Lower lobe of right lung (tissue), 2 donors: Measurements from ENCODE around the gene MX2. TPM values are rescaled to one million over a fixed set of nuclear protein-coding genes. Genes with fewer than 3 reads are reported as not detected.

ENCODE experiments used
- ATAC-seq, 2 donors: fragments of 200-7000 bp; cut with Tn5 transposase; one replicate each; pipeline ENCODE4 v1.9.1; 2020 to 2022; ENCODE audit warnings: mild to moderate bottlenecking in 2 of 2, moderate library complexity in 2 of 2
- DNase-seq: peaks from one replicate; pipeline ENCODE4 v3.0.0-alpha.2; 2020
- H3K27ac ChIP-seq: fragments of 200-600 bp; one replicate; pipeline ENCODE4 v1.8.0; 2022
- H3K27me3 ChIP-seq: fragments of 200-600 bp; one replicate; pipeline ENCODE4 v1.8.0; 2022; ENCODE audit warnings: low read depth
- H3K36me3 ChIP-seq: fragments of 200-600 bp; one replicate; pipeline ENCODE4 v1.8.0; 2022; ENCODE audit warnings: mild to moderate bottlenecking
- H3K4me1 ChIP-seq: fragments of 200-600 bp; one replicate; pipeline ENCODE4 v1.8.0; 2022
- H3K4me3 ChIP-seq: fragments of 200-600 bp; one replicate; pipeline ENCODE4 v1.8.0; 2022; ENCODE audit warnings: mild to moderate bottlenecking
- H3K9me3 ChIP-seq: fragments of 200-600 bp; one replicate; pipeline ENCODE4 v1.8.0; 2022
- intact Hi-C: fragments of 100-400 bp; cut with DNase I; formaldehyde crosslinking; loops from one replicate; pipeline ENCODE4 v1.11.0; 2022
- total RNA-seq: library from RNA; stranded (reverse); fragmentation: NEBNext Ultra II Directional; extraction: Animal tissue kit (Norgen Biotek cat#: 25700); gene quantifications from one replicate; pipeline ENCODE4 v1.2.1, GENCODE V29; 2021
- TF ChIP-seq, protein P1 (sequence below): fragments of 200-600 bp; IDR thresholded peaks from one replicate; pipeline ENCODE4 v1.8.0; 2022; ENCODE audit warnings: antibody characterized with exemption, mild to moderate bottlenecking
- donor health status: DM: no; HTN: yes; CAD: no; lungs with severe emphysema.

Gene MX2
- total RNA-seq, 1 donor from 2014 or later, result 35.5 TPM

- Histone ChIP-seq H3K36me3 (peaks cover 23% of the 10 kb centered on the region), H3K27me3 (no peaks in the 10 kb centered on the region), H3K27ac (no peak overlapping the region), H3K9me3 (no peaks in the 10 kb centered on the region), H3K4me3 (no peak overlapping the region), H3K4me1 (peaks cover 20% of the 10 kb centered on the region)
- intact Hi-C loops, result no loop called here
- ATAC-seq (no peak), DNase-seq (no peak)
- TF ChIP-seq, protein P1, sequence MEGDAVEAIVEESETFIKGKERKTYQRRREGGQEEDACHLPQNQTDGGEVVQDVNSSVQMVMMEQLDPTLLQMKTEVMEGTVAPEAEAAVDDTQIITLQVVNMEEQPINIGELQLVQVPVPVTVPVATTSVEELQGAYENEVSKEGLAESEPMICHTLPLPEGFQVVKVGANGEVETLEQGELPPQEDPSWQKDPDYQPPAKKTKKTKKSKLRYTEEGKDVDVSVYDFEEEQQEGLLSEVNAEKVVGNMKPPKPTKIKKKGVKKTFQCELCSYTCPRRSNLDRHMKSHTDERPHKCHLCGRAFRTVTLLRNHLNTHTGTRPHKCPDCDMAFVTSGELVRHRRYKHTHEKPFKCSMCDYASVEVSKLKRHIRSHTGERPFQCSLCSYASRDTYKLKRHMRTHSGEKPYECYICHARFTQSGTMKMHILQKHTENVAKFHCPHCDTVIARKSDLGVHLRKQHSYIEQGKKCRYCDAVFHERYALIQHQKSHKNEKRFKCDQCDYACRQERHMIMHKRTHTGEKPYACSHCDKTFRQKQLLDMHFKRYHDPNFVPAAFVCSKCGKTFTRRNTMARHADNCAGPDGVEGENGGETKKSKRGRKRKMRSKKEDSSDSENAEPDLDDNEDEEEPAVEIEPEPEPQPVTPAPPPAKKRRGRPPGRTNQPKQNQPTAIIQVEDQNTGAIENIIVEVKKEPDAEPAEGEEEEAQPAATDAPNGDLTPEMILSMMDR, result no peak
Observed at GRCh38 chr21:41393876-41394465, 32.1 kb downstream of the MX2 start.

DNA sequence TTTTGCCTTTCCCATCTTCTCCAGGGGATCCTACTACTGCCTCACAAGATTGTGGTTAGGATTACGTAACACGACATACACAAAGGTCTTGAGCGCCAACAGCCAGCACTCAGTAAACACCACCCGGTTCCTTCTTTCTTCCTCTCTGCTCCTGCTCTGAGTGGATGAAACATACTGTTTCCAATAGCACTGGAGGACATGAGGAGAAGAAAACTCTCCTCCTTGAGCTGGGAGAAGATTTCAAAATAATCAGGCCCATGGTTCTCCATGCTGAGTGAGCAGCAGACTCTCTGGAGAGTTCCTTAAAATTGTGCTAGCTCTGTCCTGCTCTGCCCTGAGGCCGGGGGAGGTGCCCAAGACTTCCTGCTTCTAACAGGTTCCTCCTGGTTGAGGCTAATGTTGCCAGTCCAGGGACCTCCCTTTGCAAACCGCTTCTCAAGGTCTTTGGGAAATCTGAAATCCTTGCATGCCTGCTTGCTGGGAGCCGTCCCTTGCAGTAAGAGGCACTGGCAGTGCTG lies 34.8 kb downstream of the MX2 start:
- no peaks in the 10 kb centered on the region for H3K9me3 ChIP-seq
- DNase-seq (peak; percentile 85), ATAC-seq (peak; percentile 90 to 92)
- H3K27me3 ChIP-seq, result no peaks in the 10 kb centered on the region
- peaks cover 20% of the 10 kb centered on the region for H3K4me1 ChIP-seq
- TF ChIP-seq, protein P1, result no peak
- intact Hi-C loops, result no loop called here
- no peak overlapping the region for H3K4me3 ChIP-seq
- peak overlapping the region; percentile 49 for H3K27ac ChIP-seq
- H3K36me3 ChIP-seq, result peaks cover 25% of the 10 kb centered on the region

DNA sequence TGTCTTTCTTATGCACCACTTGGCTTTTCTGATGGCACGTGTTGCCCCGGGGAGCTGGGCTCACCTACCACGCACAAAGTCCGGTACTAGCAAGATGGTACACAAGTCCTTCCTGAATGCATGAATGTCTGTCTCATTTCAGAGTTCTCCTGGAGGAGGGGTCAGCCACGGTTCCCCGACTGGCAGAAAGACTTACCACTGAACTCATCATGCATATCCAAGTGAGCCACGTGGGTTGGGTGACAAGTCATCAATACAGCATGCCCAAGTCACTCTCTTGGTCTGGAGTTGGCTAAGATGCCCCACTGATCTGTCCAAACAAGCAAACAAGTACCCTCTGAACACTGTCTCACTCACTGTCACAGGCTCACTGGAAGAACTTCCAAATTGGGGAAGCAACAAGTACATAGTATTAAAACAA lies 35.7 kb downstream of the MX2 start:
- TF ChIP-seq, protein P1, result no peak
- Histone ChIP-seq H3K27ac (peak overlapping the region; percentile 49), H3K27me3 (no peaks in the 10 kb centered on the region), H3K4me1 (peaks cover 20% of the 10 kb centered on the region), H3K36me3 (peaks cover 31% of the 10 kb centered on the region), H3K9me3 (no peaks in the 10 kb centered on the region), H3K4me3 (no peak overlapping the region)
- ATAC-seq, result peak; percentile 37 to 46
- DNase-seq, result no peak
- intact Hi-C loops, result no loop called here

- no peak overlapping the region for H3K4me3 ChIP-seq
- ATAC-seq, result no peak
- intact Hi-C loops, result no loop called here
- no peak for DNase-seq
- peaks cover 38% of the 10 kb centered on the region for H3K36me3 ChIP-seq
- H3K27me3 ChIP-seq, result no peaks in the 10 kb centered on the region
- peaks cover 20% of the 10 kb centered on the region for H3K4me1 ChIP-seq
- no peak overlapping the region for H3K27ac ChIP-seq
- TF ChIP-seq, protein P1, result no peak
- no peaks in the 10 kb centered on the region for H3K9me3 ChIP-seq
Observed at GRCh38 chr21:41398251-41398650, 36.4 kb downstream of the MX2 start.

DNA sequence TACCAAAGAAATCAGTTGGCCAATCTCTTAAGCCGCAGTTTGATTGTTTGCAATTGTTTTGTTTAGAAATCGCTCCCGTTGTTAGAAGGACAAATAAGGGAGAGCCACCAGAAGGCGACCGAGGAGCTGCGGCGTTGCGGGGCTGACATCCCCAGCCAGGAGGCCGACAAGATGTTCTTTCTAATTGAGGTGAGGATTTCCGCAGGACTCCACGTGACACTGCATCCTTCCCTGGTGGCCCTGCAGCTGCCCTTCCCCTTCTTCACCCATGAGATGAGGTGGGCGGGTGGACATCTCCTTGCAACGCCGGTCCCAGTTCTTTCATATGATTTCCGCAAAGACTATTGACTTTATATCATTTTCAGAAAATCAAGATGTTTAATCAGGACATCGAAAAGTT lies 37.0 kb downstream of the MX2 start:
- ATAC-seq, result no peak
- intact Hi-C loops, result no loop called here
- H3K4me1 ChIP-seq, result peaks cover 20% of the 10 kb centered on the region
- H3K9me3 ChIP-seq, result no peaks in the 10 kb centered on the region
- H3K4me3 ChIP-seq, result no peak overlapping the region
- H3K27ac ChIP-seq, result no peak overlapping the region
- no peaks in the 10 kb centered on the region for H3K27me3 ChIP-seq
- DNase-seq, result no peak
- TF ChIP-seq, protein P1, result no peak
- H3K36me3 ChIP-seq, result peaks cover 43% of the 10 kb centered on the region
